Esophagus squamous epithelium (tissue), 5 donors: ENCODE results near the gene SETX. TPM values are rescaled to one million over a fixed set of nuclear protein-coding genes. Genes with fewer than 3 reads are reported as not detected.

Experiments used
- DNase-seq: peaks from one replicate; lab custom pipeline; 2025; lab: John Stamatoyannopoulos, UW
- H3K27ac ChIP-seq, 4 donors: fragments of 200-600 bp; sonication (generic); one replicate each; pipeline ENCODE4 v1.5.1; 2016 to 2019; ENCODE audit warnings: mild to moderate bottlenecking in 1 of 4
- H3K27me3 ChIP-seq, 4 donors: fragments of 200-600 bp; sonication (generic); 1 replicate in 3 of 4; 2 replicates in 1 of 4; pipeline versions ENCODE4 v1.5.1 to v1.6.0; 2017 to 2021; ENCODE audit warnings: antibody characterized with exemption in 1 of 4
- H3K36me3 ChIP-seq, 3 donors: fragments of 200-600 bp; sonication (generic); one replicate each; pipeline ENCODE4 v1.5.1; 2016 to 2019
- H3K4me1 ChIP-seq, 3 donors: fragments of 200-600 bp; sonication (generic); one replicate each; pipeline ENCODE4 v1.5.1; 2017 to 2019
- H3K4me3 ChIP-seq, 4 donors: fragments of 200-600 bp; sonication (generic); 1 replicate in 3 of 4; 2 replicates in 1 of 4; pipeline ENCODE4 v1.5.1; 2016 to 2019; ENCODE audit warnings: mild to moderate bottlenecking in 2 of 4, moderate library complexity in 1 of 4
- H3K9me3 ChIP-seq, 3 donors: fragments of 200-600 bp; sonication (generic); one replicate each; pipeline ENCODE4 v1.5.1; 2016 to 2019
- CTCF ChIP-seq, 6 experiments: fragments of 450-650 bp in 4 of 6; fragments of 200-600 bp in 2 of 6; sonication (generic) in 2 of 6; IDR thresholded peaks; one replicate each; pipeline ENCODE4 v1.5.1; 2016 to 2019; ENCODE audit warnings: antibody characterized with exemption in 6 of 6, mild to moderate bottlenecking in 4 of 6, moderate library complexity in 4 of 6
- POLR2A ChIP-seq, 4 donors: fragments of 450-650 bp; IDR thresholded peaks; one replicate each; pipeline ENCODE4 v1.6.1; 2017; ENCODE audit warnings: antibody characterized with exemption in 4 of 4, mild to moderate bottlenecking in 4 of 4, moderate library complexity in 3 of 4
- WGBS, 2 donors: methylation state at CpG; one replicate each; pipeline ENCODE4 v1.1.5; 2018; 5-methylcytosine and 5-hydroxymethylcytosine counted together
- intact Hi-C: fragments of 100-400 bp; cut with DNase I; formaldehyde crosslinking; loops from one replicate; pipeline ENCODE4 v1.15.0; 2022
- total RNA-seq, 4 donors: library from RNA; depleted of rRNA; stranded (reverse); fragments of >200 nt; gene quantifications; one replicate each; pipeline ENCODE4 v1.1.0, GENCODE V29; 2016
- donor health status: DM: yes; HTN: yes; CAD: no.

SETX gene
- total RNA-seq, 4 donors from 2014 or later: 22.4 to 56.3 (median 33.0) TPM

GRCh38 chr9:132341177-132341840, 13.5 kb downstream of the SETX start:
- WGBS, 2 donors: 56 to 74% methylated on average over 9 of the region's 9 CpGs
- intact Hi-C loops: no loop called here
- Histone ChIP-seq H3K4me1 (peaks cover 0 to 19% (median 6%) of the 10 kb centered on the region in 3 donors), H3K36me3 (peaks cover 32 to 100% (median 40%) of the 10 kb centered on the region in 3 donors), H3K9me3 (no peaks in the 10 kb centered on the region), H3K27me3 (no peaks in the 10 kb centered on the region), H3K27ac (peak overlapping the region in 2 of 4 donors; percentile 11 to 49), H3K4me3 (no peak overlapping the region)
- no peak for DNase-seq
- TF ChIP-seq POLR2A (IDR thresholded peaks at IDR 0.05) (no peak), CTCF (IDR thresholded peaks at IDR 0.05) (no peak)

GRCh38 chr9:132334364-132334763, 20.4 kb downstream of the SETX start:
- intact Hi-C loops: no loop called here
- 97 to 99% methylated on average over 3 of the region's 3 CpGs for WGBS, 2 donors

GRCh38 chr9:132333556-132333955, 21.2 kb downstream of the SETX start:
- H3K36me3 ChIP-seq: peaks cover 25 to 99% (median 48%) of the 10 kb centered on the region in 3 donors
- TF ChIP-seq CTCF (IDR thresholded peaks at IDR 0.05) (no peak), POLR2A (IDR thresholded peaks at IDR 0.05) (no peak)
- no peaks in the 10 kb centered on the region for H3K9me3 ChIP-seq
- no peak overlapping the region for H3K4me3 ChIP-seq
- no peaks in the 10 kb centered on the region for H3K4me1 ChIP-seq
- no peaks in the 10 kb centered on the region for H3K27me3 ChIP-seq
- intact Hi-C loops: no loop called here
- no peak for DNase-seq
- WGBS, 2 donors: 86 to 94% methylated on average over 1 of the region's 1 CpG
- no peak overlapping the region for H3K27ac ChIP-seq

More at GRCh38 chr9:132334364-132334763, 20.4 kb downstream of the SETX start:
- Histone ChIP-seq H3K4me3 (no peak overlapping the region), H3K36me3 (peaks cover 28 to 99% (median 43%) of the 10 kb centered on the region in 3 donors), H3K9me3 (no peaks in the 10 kb centered on the region), H3K27ac (no peak overlapping the region), H3K27me3 (no peaks in the 10 kb centered on the region), H3K4me1 (no peaks in the 10 kb centered on the region)
- DNase-seq: no peak
- TF ChIP-seq CTCF (IDR thresholded peaks at IDR 0.05) (no peak), POLR2A (IDR thresholded peaks at IDR 0.05) (no peak)

GRCh38 chr9:132328580-132328979, 26.2 kb downstream of the SETX start:
- whole genome bisulfite sequencing, 2 donors: 96 to 100% methylated on average over 4 of the region's 4 CpGs
- intact Hi-C loops: no loop called here

More at GRCh38 chr9:132328580-132328979, 26.2 kb downstream of the SETX start:
- DNase-seq: no peak
- peaks cover 11 to 85% (median 34%) of the 10 kb centered on the region in 3 donors for H3K36me3 ChIP-seq
- no peak overlapping the region for H3K27ac ChIP-seq
- no peak overlapping the region for H3K4me3 ChIP-seq
- no peaks in the 10 kb centered on the region for H3K4me1 ChIP-seq
- no peaks in the 10 kb centered on the region for H3K27me3 ChIP-seq
- no peaks in the 10 kb centered on the region for H3K9me3 ChIP-seq
- no peak for TF ChIP-seq POLR2A (IDR thresholded peaks at IDR 0.05)
- no peak for TF ChIP-seq CTCF (IDR thresholded peaks at IDR 0.05)
